CD4-positive, alpha-beta T cell treated with Interleukin-10 for 1 hour (primary cell): ENCODE measurements around the gene TJP2.

Experiments used
- DNase-seq: peaks from one replicate; pipeline ENCODE4 v3.0.0-alpha.2; 2020

The TJP2 gene

DNA sequence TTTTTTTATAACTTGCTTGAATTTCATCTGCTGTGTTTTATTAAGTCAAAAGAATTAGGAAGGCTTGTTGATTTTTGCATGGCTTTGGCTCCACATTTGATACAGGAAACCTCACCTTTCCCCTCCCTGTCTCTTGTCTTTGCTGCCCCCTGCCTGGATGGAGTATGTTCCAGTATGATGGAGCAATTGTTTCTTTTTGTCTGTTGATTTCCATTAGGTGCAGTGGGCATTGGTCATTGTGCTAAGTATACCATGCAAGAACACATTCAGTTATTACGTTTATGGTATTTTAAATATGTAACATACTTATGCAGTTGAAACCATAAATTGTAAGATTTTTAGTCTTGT is 19.6 kb downstream of the TJP2 start:
- DNase-seq = no peak

DNA sequence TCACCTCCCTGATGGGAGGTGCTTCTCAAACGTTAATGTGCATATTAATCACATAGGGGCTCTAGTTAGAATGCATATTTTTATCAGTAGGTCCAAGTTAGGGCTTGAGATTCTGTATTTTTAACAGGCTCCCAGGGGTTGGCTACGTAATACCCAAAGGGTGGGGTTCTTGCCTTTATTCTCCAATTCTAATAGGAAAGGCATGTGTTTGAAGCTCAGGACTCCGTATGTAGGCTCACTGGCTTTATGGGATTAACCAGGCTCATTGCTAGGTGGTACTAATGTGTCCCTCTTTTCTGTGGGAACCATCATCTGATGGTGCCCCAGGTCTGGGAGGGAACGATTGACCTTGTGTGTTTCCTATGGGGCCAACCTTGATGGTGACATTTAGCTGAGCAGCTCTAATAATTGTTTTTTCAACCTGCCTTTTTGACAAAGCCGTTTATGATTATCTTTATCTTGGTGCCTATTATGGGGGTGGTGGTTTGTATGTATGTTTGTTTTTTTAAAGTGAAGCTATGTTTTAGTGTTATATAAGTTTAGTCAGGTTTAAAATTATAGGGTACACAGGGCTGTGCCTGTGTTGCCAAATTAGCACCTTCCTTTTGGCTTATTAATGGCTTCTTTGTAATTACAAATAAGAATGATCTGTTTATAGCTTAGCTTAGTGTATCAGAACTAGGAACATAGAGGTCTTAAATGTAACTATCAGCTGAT is 20.8 kb downstream of the TJP2 start:
- DNase-seq = no peak

DNA sequence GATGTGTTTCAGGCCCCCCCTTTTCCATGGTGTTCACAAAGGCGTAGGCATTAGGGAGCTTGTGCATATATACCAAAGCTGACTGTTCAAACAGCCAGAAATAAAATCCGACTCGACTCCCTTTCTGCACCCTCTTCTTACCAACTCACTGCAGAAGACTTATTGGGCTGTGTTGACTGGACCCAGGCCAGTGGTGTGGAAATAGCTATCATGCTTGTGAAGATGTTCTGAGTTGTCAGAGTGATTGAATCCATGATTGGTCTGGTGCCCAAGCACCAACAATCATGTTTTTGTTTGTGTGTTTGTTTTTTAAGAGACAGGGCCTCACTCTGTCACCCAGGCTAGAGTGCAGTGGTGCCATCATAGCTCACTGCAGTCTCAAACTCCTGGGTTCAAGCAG is 21.6 kb downstream of the TJP2 start:
- no peak for DNase-seq

GRCh38 chr9:69197687-69198086 is 23.6 kb downstream of the TJP2 start:
- no peak for DNase-seq

DNA sequence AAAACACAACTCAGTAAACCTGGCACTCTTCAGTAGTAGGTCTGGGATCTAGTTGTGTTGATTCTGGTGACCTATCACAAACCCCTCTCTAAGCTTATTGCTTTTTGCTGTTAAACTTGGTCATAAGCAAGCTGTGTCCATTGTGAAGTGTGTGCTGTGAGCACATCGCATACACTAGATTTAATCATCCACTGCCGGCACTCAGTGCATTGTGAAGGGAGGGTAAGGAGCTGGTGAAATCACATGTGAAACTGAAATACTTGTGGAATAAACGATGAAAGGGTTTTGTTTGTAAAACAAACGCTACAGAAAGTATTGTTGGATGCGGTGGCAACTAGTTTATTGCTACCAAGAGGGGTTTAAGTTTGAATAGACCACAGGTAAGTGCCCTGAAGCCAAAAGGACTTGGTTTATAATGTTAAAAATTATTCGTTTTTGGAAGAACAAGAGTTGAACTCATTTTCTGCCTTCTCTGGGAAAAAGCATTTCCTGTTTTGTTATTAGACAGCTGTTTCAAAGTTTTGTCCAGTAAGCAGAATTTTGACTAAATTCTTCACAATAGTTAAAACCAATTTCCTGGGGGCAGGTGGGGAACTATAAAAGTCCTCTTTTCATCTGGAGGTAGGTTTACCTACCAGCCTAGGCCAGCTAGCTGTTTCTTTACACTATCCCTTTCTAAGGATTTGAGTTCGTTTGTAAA is 24.6 kb downstream of the TJP2 start:
- no peak for DNase-seq

DNA sequence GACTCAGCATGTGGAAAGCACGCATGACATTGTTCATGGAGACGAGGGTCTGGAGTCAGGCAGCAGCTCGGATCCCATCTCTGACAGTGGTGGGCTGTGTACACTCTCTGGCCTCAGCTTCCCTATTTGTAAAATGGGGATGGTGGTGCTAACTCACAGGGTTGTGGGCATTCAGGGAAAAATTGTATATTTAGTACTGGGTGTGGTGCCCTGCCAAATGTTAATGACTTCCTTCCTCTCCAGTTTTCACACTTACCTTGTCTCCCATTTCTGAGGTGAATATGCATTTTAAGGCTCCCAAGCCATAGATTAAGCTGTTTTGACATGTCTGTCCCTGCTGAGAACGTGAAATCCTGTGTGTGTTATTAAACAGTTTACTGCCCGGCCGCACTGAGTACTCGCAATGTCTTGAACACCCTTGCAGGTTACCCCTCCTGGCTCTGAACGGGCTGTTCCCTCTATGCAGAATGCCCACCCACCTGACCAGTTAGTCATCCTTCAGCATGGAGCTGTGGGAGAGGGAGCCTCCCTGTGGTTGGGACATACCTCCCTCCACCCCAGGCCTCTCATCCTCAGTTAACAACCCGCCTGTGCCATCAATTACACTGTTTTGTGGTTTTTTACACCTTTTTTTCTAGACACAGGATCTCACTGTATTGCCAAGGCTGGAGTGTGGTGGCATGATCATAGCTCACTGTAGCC is 25.8 kb downstream of the TJP2 start:
- DNase-seq = no peak

- DNase-seq = no peak
Observed at GRCh38 chr9:69202556-69202955, 28.5 kb downstream of the TJP2 start.

DNA sequence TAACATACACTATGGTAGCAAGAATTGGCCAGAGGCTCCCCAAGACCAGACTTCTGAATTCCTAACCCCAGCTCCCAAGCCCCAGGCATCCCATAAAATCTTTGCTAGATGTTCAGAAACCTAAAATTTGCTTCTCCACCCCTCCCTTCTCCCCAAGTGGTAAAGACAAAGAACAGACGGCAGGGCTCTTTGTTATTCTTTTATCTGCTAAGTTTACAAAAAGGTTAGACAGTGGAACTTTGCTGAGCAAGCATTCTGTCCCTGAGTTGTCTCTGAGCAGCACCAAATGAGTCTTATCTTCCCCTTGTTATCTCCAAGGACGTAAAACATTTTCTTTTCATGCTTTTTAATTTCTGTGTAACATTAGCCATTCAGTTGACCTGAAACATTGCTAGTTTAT is 30.2 kb downstream of the TJP2 start:
- DNase-seq = no peak

GRCh38 chr9:69204849-69205248 is 30.8 kb downstream of the TJP2 start:
- DNase-seq = no peak

GRCh38 chr9:69206047-69206446 is 32.0 kb downstream of the TJP2 start:
- no peak for DNase-seq

- DNase-seq = no peak
Observed at GRCh38 chr9:69207503-69207902, 33.4 kb downstream of the TJP2 start.

DNA sequence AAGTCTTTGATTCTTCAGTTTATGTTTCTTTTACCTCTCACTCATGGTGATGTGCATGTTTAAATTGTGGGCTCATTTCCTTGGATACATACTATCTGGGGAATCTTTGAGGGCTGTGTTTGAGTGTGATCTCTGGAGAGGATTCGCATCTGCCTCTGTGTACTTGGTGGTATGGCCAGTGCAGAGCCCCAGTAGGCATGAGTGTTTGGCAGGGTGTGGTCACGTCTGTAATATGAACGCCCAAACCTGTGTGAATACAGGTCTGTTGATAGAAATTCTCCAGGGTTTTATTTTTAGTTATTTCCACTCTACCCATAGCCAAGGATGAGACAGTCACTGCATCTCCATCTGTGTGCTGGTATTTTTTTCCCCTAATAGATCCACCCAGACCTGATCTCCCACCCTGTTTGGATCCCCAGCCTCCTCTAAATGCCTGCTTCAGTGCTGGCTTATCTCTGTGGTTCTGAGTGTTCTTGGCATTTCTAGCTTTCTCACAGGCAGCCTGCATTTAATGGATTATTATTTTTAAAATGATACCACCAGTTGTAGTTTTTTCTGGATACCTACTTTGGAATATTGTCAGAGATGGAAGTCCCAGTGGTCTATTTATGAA is 37.5 kb downstream of the TJP2 start:
- no peak for DNase-seq

- DNase-seq = no peak
Observed at GRCh38 chr9:69213647-69214046, 39.6 kb downstream of the TJP2 start.

- DNase-seq = no peak
Observed at GRCh38 chr9:69214939-69215338, 40.9 kb downstream of the TJP2 start.

- DNase-seq = no peak
Observed at GRCh38 chr9:69215774-69216485, 41.9 kb downstream of the TJP2 start.

DNA sequence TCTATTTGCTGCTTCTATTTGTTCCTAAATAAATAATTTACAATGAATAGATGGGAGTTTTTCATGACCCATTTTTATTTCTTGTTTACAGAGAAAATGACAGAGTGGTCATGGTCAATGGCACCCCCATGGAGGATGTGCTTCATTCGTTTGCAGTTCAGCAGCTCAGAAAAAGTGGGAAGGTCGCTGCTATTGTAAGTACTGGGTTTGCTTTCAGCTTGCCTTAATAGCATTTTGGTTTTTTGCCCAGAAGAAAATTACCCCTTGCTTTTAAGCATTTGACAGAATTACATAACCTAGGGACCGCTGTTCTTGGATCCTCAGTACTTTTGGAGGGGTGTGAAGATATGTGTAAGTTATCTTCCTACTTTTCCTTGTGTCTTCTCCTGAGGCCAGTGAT is 44.1 kb downstream of the TJP2 start:
- DNase-seq = no peak

DNA sequence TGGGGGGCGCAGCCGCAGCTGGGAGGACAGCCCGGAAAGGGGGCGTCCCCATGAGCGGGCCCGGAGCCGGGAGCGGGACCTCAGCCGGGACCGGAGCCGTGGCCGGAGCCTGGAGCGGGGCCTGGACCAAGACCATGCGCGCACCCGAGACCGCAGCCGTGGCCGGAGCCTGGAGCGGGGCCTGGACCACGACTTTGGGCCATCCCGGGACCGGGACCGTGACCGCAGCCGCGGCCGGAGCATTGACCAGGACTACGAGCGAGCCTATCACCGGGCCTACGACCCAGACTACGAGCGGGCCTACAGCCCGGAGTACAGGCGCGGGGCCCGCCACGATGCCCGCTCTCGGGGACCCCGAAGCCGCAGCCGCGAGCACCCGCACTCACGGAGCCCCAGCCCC is 47.0 kb downstream of the TJP2 start:
- no peak for DNase-seq

GRCh38 chr9:69222970-69223369 is 48.9 kb downstream of the TJP2 start:
- no peak for DNase-seq

GRCh38 chr9:69223605-69224004 is 49.5 kb downstream of the TJP2 start:
- no peak for DNase-seq

- DNase-seq = no peak
Observed at GRCh38 chr9:69229367-69229766, 55.3 kb downstream of the TJP2 start.

GRCh38 chr9:69232135-69232534 is 58.1 kb downstream of the TJP2 start:
- no peak for DNase-seq

DNA sequence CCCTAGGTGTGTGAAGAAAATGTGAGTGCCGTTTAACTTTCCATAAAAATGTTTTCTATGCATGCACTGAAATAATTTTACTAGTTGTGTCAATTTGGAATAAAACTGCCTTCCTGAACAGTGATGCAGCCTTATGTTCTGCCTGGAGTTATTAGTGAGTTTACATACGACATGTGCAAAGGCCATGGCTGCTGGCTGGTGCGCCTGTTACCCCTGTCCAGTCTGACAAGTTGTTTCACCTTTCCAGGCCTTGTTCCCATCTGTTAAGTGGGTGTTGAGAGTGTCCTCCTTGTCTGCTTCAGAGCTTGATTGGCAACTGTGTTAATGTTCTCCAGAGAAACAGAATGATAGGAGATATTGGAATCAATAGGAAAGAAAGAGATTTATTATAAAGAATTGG is 60.6 kb downstream of the TJP2 start:
- no peak for DNase-seq

GRCh38 chr9:69236188-69236587 is 62.1 kb downstream of the TJP2 start:
- no peak for DNase-seq
